SK-N-MC (cell line): Measurements from ENCODE around the gene CTF1.

ENCODE experiments used
- EZH2 ChIP-seq: fragments of 200-600 bp; sonication (generic); IDR thresholded peaks from one replicate; pipeline ENCODE4 v1.6.1; 2017; ENCODE audit warnings: antibody characterized with exemption
- POLR2AphosphoS5 ChIP-seq: IDR thresholded peaks from 2 replicates; pipeline ENCODE4 v1.6.1; 2012; ENCODE audit warnings: mild to moderate bottlenecking, low read depth, low read length, borderline replicate concordance

DNA sequence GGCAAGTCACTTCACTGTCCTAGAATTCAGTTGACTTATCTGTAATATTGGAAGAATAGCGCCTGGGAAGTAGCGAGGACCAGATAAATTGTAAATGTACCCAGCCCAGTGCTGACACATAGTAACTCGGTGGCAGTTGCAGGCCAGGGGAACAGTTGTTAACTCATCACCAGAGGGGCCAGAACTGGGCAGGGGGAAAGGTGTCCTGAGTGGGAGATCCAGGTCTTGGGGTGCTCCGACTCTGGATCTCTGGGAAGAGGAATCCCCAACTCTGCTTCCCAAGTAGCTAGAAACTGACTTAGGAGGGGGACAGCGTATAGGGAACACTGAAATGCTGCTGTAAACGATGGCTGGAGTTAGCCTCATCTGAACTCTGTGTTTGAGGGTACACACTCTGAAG is 25.5 kb upstream of the CTF1 start:
- no peak for TF ChIP-seq EZH2
- no peak for TF ChIP-seq POLR2AphosphoS5
